Heart left ventricle (tissue), 16 donors: ENCODE measurements around the gene VAPB. TPM values are rescaled to one million over a fixed set of nuclear protein-coding genes. Genes with fewer than 3 reads are reported as not detected.

Experiments
- ATAC-seq, 4 donors: fragments of 200-7000 bp; cut with Tn5 transposase; one replicate each; pipeline ENCODE4 v1.9.1; 2020 to 2022; ENCODE audit warnings: moderate library complexity in 4 of 4, mild to moderate bottlenecking in 3 of 4, moderate number of reproducible peaks in 1 of 4
- DNase-seq, 5 donors: peaks; one replicate each; pipeline ENCODE4 v3.0.0-alpha.2; 2020
- H3K27ac ChIP-seq, 12 donors: fragments of 200-600 bp; sonication (generic) in 4 of 12; one replicate each; pipeline versions ENCODE4 v1.5.0 to v1.8.0; 2016 to 2022; ENCODE audit warnings: mild to moderate bottlenecking in 2 of 12
- H3K27me3 ChIP-seq, 9 donors: fragments of 200-600 bp; sonication (generic) in 2 of 9; one replicate each; pipeline versions ENCODE4 v1.5.1 to v1.8.0; 2016 to 2022; ENCODE audit warnings: mild to moderate bottlenecking in 3 of 9
- H3K36me3 ChIP-seq, 9 donors: fragments of 200-600 bp; sonication (generic) in 2 of 9; one replicate each; pipeline versions ENCODE4 v1.5.0 to v1.8.0; 2018 to 2022; ENCODE audit warnings: mild to moderate bottlenecking in 2 of 9
- H3K4me1 ChIP-seq, 12 donors: fragments of 200-600 bp; sonication (generic) in 4 of 12; one replicate each; pipeline versions ENCODE4 v1.5.0 to v1.8.0; 2016 to 2022; ENCODE audit warnings: mild to moderate bottlenecking in 3 of 12
- H3K4me3 ChIP-seq, 12 donors: fragments of 200-600 bp; sonication (generic) in 4 of 12; one replicate each; pipeline versions ENCODE4 v1.5.0 to v1.8.0; 2017 to 2022; ENCODE audit warnings: mild to moderate bottlenecking in 9 of 12, moderate library complexity in 4 of 12
- H3K9me3 ChIP-seq, 12 donors: fragments of 200-600 bp; sonication (generic) in 4 of 12; one replicate each; pipeline versions ENCODE4 v1.5.0 to v1.8.0; 2016 to 2022; ENCODE audit warnings: mild to moderate bottlenecking in 1 of 12
- CTCF ChIP-seq, 12 donors: fragments of 200-600 bp; sonication (generic) in 4 of 12; IDR thresholded peaks; one replicate each; pipeline versions ENCODE4 v1.5.0 to v1.8.0; 2018 to 2022; ENCODE audit warnings: antibody characterized with exemption in 12 of 12, mild to moderate bottlenecking in 5 of 12
- POLR2A ChIP-seq, 2 donors: fragments of 450-650 bp; IDR thresholded peaks; one replicate each; pipeline ENCODE4 v1.6.1; 2017; ENCODE audit warnings: antibody characterized with exemption in 2 of 2, mild to moderate bottlenecking in 2 of 2, moderate library complexity in 2 of 2
- WGBS, 4 donors: extraction: QIAGEN DNeasy Blood & Tissue Kit in 2 of 4; methylation state at CpG; one replicate each; pipeline versions ENCODE4 v1.1.5 to v1.1.7; 2013 to 2018; 5-methylcytosine and 5-hydroxymethylcytosine counted together
- intact Hi-C, 10 donors: fragments of 100-400 bp; cut with DNase I; formaldehyde crosslinking; loops; one replicate each; pipeline versions ENCODE4 v1.11.1 to v1.14.2; 2022
- polyA plus RNA-seq, 2 donors: library from polyadenylated mRNA; stranded (reverse); fragments of 200-250 nt; gene quantifications; one replicate each; pipeline ENCODE4 v1.2.3, GENCODE V29; 2013
- total RNA-seq, 9 donors: library from RNA; depleted of rRNA in 2 of 9; stranded (reverse); fragments of >200 nt in 2 of 9; fragmentation: NEBNext Ultra II Directional in 3 of 9; extraction: Animal tissue kit (Norgen Biotek cat#: 25700) in 3 of 9; gene quantifications; one replicate each; pipeline versions ENCODE4 v1.1.0 to v1.2.4, GENCODE V29; 2016 to 2023
- donor health status: ischemic (EF 13 %, LVEDD 7.1; RV severe dilation, severe dysfunction).
- donor health status: healthy with polysubstance abuse.
- donor health status: DM: no; HTN: yes; CAD: no.
- donor health status: DM: no; HTN: no; CAD: no.
- donor health status: ischemic (EF 25% LVEDD 6.9; RV normal size, moderate dysfunction).
- donor health status: ischemic (EF 25% LVEDD 5.7; RV mildly dilated, moderate dysfunction).
- donor health status: healthy.
- donor health status: DM: yes; HTN: yes; CAD: no.
- donor health status: ischemic (EF 35%, LVEDD 5.7; RV mildly dilated, moderate dysfunction).
- donor health status: nonischemic (EF 11% LVEDD 7.7; RV severe dilation, severe dysfunction).
- donor health status: DM: yes; HTN: yes; CAD: no.
- donor health status: PGD.
- donor health status: ischemic (EF 29% LVEDD 5.4; RV normal size, mild dysfunction).
- donor health status: nonischemic (EF 23%, LVEDD 6.1; RV moderate dilation, normal function).

VAPB gene
- total and polyA plus RNA-seq, 11 donors = 25.7 to 76.1 (median 62.7) TPM

- no peaks in the 10 kb centered on the region for H3K27me3 ChIP-seq
- TF ChIP-seq POLR2A (IDR thresholded peaks at IDR 0.05) (no peak), CTCF (IDR thresholded peaks at IDR 0.05) (no peak)
- no peaks in the 10 kb centered on the region for H3K9me3 ChIP-seq
- 91 to 94% (median 92%) methylated on average over 6 of the region's 6 CpGs for WGBS, 4 donors
- intact Hi-C loops = loop anchor here in 1 of 10 donors (10.0 kb wide), 1 partner anchor 45 kb away; no protein-coding TSS in a partner anchor
- ATAC-seq (no peak), DNase-seq (no peak)
- H3K27ac ChIP-seq = no peak overlapping the region
- no peaks in the 10 kb centered on the region for H3K36me3 ChIP-seq
- no peak overlapping the region for H3K4me3 ChIP-seq
- H3K4me1 ChIP-seq = peaks cover 0 to 57% (median 22%) of the 10 kb centered on the region in 12 donors
Measured at GRCh38 chr20:58399926-58400325, 10.9 kb downstream of the VAPB start.

- Histone ChIP-seq H3K27me3 (no peaks in the 10 kb centered on the region), H3K36me3 (no peaks in the 10 kb centered on the region), H3K9me3 (no peaks in the 10 kb centered on the region), H3K4me1 (peaks cover 0 to 62% (median 23%) of the 10 kb centered on the region in 12 donors), H3K4me3 (no peak overlapping the region), H3K27ac (peak overlapping the region in 1 of 12 donors; percentile 51)
- intact Hi-C loops = no loop called here
- no peak for DNase-seq
- no peak for ATAC-seq
- TF ChIP-seq POLR2A (IDR thresholded peaks at IDR 0.05) (no peak), CTCF (IDR thresholded peaks at IDR 0.05) (no peak)
- WGBS, 4 donors = 65 to 88% (median 78%) methylated on average over 1 of the region's 1 CpG
Measured at GRCh38 chr20:58401162-58401561, 12.1 kb downstream of the VAPB start.

GRCh38 chr20:58402305-58402704 is 13.3 kb downstream of the VAPB start:
- ATAC-seq = no peak
- intact Hi-C loops = no loop called here
- no peaks in the 10 kb centered on the region for H3K27me3 ChIP-seq

GRCh38 chr20:58402827-58403226 is 13.8 kb downstream of the VAPB start:
- no peak for TF ChIP-seq CTCF (IDR thresholded peaks at IDR 0.05)
- no peak for TF ChIP-seq POLR2A (IDR thresholded peaks at IDR 0.05)
- 91 to 96% (median 92%) methylated on average over 5 of the region's 5 CpGs for WGBS, 4 donors
- Histone ChIP-seq H3K4me3 (no peak overlapping the region), H3K4me1 (peaks cover 2 to 67% (median 32%) of the 10 kb centered on the region in 12 donors), H3K27me3 (no peaks in the 10 kb centered on the region), H3K36me3 (no peaks in the 10 kb centered on the region), H3K9me3 (no peaks in the 10 kb centered on the region), H3K27ac (no peak overlapping the region)
- DNase-seq = no peak
- ATAC-seq = no peak
- intact Hi-C loops = no loop called here

More at GRCh38 chr20:58402305-58402704, 13.3 kb downstream of the VAPB start:
- TF ChIP-seq POLR2A (IDR thresholded peaks at IDR 0.05) (no peak), CTCF (IDR thresholded peaks at IDR 0.05) (no peak)
- Histone ChIP-seq H3K27ac (no peak overlapping the region), H3K36me3 (no peaks in the 10 kb centered on the region), H3K4me3 (no peak overlapping the region), H3K4me1 (peaks cover 0 to 65% (median 31%) of the 10 kb centered on the region in 12 donors), H3K9me3 (no peaks in the 10 kb centered on the region)
- 78 to 83% (median 80%) methylated on average over 5 of the region's 5 CpGs for WGBS, 4 donors
- no peak for DNase-seq
